A549 treated with dexamethasone at 1 μM for 4 hours (cell line): Measurements from ENCODE around the gene LCE3E. TPM values are rescaled to one million over a fixed set of nuclear protein-coding genes. Genes with fewer than 3 reads are reported as not detected.

Experiments used
- total RNA-seq: library from RNA; stranded (reverse); fragments of 200-300 nt; extraction: Qiagen RNA extraction; gene quantifications from 5 replicates; pipeline ENCODE4 v1.2.3, GENCODE V29; 2022

The LCE3E gene, protein sequence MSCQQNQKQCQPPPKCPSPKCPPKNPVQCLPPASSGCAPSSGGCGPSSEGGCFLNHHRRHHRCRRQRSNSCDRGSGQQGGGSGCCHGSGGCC
- total RNA-seq = 0.24 to 0.26 TPM in 2 of 5 replicates, not detected in the others

DNA sequence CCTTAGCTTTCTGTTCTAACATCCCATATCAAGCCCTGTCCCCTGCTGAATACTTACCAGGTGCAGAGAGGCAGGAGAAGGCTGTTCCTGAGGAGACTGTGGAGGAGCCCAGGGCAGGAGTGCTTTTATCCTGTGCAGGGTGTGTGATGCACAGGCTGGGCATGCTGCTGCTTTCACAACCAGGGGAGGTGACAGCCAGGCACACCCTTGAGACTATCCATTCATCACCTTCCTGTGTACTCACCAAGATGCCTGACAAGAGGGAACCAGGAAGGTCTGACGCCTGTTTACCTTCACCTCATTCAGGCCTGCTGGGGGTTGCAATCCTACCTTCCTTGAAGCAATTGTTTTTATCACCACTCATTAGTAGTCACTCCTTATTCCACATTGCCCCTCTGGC lies at the start of gene LCE3E:
TSS of gene LCE3E (minus strand) at position 100 of the 400 bp plus-strand sequence. CDS start 572 bp downstream, outside the sequence.

DNA sequence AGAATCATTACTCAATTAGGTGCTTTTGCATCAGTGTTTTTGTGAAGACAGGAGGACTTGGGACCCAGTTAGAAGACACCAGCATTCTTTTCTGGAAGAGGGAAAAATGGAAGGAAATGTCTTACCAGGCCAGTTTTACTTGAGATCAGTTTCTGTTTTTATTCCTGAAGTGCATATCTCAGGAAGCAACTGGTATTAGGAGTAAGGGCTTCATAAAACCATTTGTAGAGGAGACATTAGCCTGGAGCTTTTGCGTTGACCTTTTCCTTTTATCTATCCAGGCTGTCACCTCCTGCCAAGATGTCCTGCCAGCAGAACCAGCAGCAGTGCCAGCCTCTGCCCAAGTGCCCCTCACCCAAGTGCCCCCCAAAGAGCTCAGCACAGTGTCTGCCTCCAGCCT lies 46.9 kb upstream of the LCE3E start, which contains the start of gene LCE3B:
TSS of gene LCE3B (plus strand) at position 301 of the 400 bp plus-strand sequence. CDS start at position 301, 0 bp downstream.

DNA sequence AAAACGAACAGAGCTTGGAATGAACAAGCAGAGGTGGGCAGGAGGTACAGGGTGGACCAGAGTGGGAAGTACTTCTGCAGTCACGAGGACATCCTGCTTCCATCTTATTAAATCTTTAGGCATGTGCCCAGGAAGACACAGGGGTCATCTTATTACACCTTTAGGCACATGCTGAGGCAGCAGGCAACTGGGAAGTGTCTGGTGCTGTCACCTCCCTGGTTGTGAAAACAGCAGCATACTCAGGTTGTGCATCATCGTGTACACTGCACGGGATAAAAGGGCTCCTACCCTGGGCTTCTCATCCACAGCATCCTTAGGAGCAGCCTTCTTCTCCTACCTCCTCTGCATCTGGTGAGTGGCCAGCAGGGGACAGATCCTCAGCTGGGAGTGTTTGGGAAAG lies 33.4 kb upstream of the LCE3E start, which contains the start of gene LCE3C:
TSS of gene LCE3C (plus strand) at position 301 of the 400 bp plus-strand sequence. CDS start 498 bp downstream, outside the sequence.

DNA sequence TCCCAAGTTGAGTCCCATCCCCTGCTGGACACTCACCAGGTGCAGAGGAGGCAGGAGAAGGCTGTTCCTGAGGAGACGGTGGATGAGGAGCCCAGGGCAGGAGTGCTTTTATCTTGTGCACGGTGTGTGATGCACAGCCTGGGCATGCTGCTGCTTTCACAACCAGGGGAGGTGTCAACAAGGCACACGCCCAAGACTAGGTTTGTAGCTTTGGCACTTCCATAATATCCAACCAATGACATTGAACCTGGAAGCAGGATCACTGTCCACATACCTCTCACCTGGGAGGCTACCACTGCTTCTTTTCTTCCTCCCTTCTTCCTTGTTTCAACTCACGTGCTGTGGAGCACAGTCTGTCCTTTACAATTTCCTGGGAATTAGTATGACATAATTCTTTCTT lies 13.9 kb upstream of the LCE3E start, which contains the start of gene LCE3D:
TSS of gene LCE3D (minus strand) at position 84 of the 400 bp plus-strand sequence. CDS start 580 bp downstream, outside the sequence.

Other genes with a start within 250 kb of the LCE3E start
- gene FLG, start 241.5 kb downstream of the LCE3E start, total RNA-seq = under 0.01 to 0.01 TPM (median 0.01 TPM) in 4 of 5 replicates, not detected in the other
- not detected in 5 replicates for gene FLG2, start 206.8 kb downstream of the LCE3E start, total RNA-seq
- not detected in 5 replicates for gene CRNN, start 152.5 kb downstream of the LCE3E start, total RNA-seq
- gene LCE5A, start 56.0 kb downstream of the LCE3E start, total RNA-seq = not detected in 5 replicates
- gene CRCT1, start 52.3 kb downstream of the LCE3E start, total RNA-seq = 0.32 to 0.81 TPM (median 0.43 TPM) in 4 of 5 replicates, not detected in the other
- 2.1 to 4.5 TPM (median 3.6 TPM) in 5 replicates for gene LCE3D, start 13.7 kb upstream of the LCE3E start, total RNA-seq
- not detected in 5 replicates for gene LCE3C, start 33.5 kb upstream of the LCE3E start, total RNA-seq
- not detected in 5 replicates for gene LCE3B, start 47.0 kb upstream of the LCE3E start, total RNA-seq
- not detected in 5 replicates for gene LCE3A, start 56.3 kb upstream of the LCE3E start, total RNA-seq
- gene LCE2D, start 96.6 kb upstream of the LCE3E start, total RNA-seq = not detected in 5 replicates
- gene LCE2C, start 108.5 kb upstream of the LCE3E start, total RNA-seq = not detected in 5 replicates
- not detected in 5 replicates for gene LCE2B, start 119.3 kb upstream of the LCE3E start, total RNA-seq
- gene LCE2A, start 131.6 kb upstream of the LCE3E start, total RNA-seq = not detected in 5 replicates
- gene LCE4A, start 141.4 kb upstream of the LCE3E start, total RNA-seq = not detected in 5 replicates
- gene KPRP, start 191.2 kb upstream of the LCE3E start, total RNA-seq = not detected in 5 replicates
- not detected in 5 replicates for gene LCE1F, start 208.4 kb upstream of the LCE3E start, total RNA-seq
- not detected in 5 replicates for gene LCE1E, start 219.5 kb upstream of the LCE3E start, total RNA-seq
- gene LCE1D, start 229.9 kb upstream of the LCE3E start, total RNA-seq = not detected in 5 replicates
- 0.14 TPM in 1 of 5 replicates, not detected in the others for gene LCE1C, start 239.9 kb upstream of the LCE3E start, total RNA-seq
- 0.08 TPM in 1 of 5 replicates, not detected in the others for gene LCE1B, start 245.2 kb upstream of the LCE3E start, total RNA-seq